ENCODE results near the gene KLHL18. TPM values are rescaled to one million over a fixed set of nuclear protein-coding genes. Genes with fewer than 3 reads are reported as not detected.
A peak's percentile ranks its signal among the peaks of the same experiment; 100 is the strongest.

The KLHL18 gene
- total and polyA plus RNA-seq, 12 donors: 10.6 to 62.1 (median 28.3) TPM

DNA sequence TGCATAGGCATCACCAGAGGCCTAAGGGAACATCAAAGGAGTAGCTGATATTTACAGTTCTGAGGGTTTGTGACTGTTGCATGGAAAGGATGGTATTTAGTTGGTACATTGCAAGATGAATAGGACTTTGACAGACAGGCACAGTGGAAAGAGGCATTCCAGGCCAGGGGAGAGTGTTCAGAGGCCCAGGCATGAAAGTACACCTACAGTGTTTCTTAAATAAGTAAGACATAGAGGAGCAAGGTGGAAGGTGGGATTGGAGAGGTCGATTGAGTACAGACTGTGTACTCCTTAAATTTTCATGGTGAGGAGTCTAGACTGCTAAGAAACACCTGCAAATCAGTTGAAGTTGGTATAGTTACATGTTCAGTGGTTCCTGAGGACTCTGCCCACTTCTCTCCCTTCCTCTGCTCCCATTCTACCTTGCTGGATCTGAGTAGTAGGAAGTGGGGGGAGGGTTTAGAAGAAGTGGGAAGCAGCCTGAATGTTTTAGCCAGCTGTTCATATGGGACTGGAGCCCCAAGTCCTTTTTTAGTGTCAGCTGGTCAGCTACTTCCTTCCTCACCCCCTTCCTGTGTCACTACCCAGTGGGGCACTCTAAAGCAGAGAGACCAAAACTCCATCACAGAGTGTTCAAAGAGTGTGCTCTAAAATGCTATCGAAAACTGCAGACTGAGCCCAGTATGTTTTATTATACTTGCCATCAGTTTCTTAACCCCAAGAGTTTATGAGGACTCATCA lies 14.0 kb downstream of the KLHL18 start:
- TF ChIP-seq, protein P1, sequence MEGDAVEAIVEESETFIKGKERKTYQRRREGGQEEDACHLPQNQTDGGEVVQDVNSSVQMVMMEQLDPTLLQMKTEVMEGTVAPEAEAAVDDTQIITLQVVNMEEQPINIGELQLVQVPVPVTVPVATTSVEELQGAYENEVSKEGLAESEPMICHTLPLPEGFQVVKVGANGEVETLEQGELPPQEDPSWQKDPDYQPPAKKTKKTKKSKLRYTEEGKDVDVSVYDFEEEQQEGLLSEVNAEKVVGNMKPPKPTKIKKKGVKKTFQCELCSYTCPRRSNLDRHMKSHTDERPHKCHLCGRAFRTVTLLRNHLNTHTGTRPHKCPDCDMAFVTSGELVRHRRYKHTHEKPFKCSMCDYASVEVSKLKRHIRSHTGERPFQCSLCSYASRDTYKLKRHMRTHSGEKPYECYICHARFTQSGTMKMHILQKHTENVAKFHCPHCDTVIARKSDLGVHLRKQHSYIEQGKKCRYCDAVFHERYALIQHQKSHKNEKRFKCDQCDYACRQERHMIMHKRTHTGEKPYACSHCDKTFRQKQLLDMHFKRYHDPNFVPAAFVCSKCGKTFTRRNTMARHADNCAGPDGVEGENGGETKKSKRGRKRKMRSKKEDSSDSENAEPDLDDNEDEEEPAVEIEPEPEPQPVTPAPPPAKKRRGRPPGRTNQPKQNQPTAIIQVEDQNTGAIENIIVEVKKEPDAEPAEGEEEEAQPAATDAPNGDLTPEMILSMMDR (IDR thresholded peaks at IDR 0.05): no peak
- no peak for TF ChIP-seq POLR2A (IDR thresholded peaks at IDR 0.05)
- Histone ChIP-seq H3K4me3 (no peak overlapping the region), H3K36me3 (replicated peaks in 1 of 2) (peaks cover 0 to 2% of the 10 kb centered on the region in 2 donors), H3K9me3 (replicated peaks in 1 of 3) (no peaks in the 10 kb centered on the region), H3K27ac (peak overlapping the region in 1 of 5 donors; percentile 7), H3K27me3 (no peaks in the 10 kb centered on the region), H3K4me1 (replicated peaks in 1 of 2) (peaks cover 5 to 27% of the 10 kb centered on the region in 2 donors)
- no peak for DNase-seq
- intact Hi-C loops (cut with DNase I): no loop called here
- WGBS, 4 donors: 79 to 88% (median 85%) methylated on average over 2 of the region's 2 CpGs

DNA sequence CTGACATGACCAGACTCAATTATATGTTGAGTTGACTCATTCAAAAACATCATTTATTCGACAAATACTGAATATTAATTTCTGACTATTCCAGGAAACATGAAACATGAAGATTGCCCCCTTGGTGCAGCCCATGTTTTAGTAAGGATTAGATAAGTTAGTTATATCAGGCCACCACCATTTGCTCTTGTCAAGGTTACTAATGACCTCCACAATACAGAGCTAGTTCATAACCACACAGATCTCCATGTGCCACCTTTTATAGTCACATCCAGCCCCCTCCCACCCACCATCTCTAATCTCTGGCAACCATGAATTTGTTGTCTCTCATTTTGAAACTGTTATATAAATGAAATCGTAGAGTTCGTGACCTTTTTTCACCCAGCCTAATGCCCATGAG lies 15.7 kb downstream of the KLHL18 start:
- no peaks in the 10 kb centered on the region for H3K27me3 ChIP-seq
- TF ChIP-seq, protein P1 (IDR thresholded peaks at IDR 0.05): no peak
- no peak for TF ChIP-seq POLR2A (IDR thresholded peaks at IDR 0.05)
- intact Hi-C loops (cut with DNase I): no loop called here

DNA sequence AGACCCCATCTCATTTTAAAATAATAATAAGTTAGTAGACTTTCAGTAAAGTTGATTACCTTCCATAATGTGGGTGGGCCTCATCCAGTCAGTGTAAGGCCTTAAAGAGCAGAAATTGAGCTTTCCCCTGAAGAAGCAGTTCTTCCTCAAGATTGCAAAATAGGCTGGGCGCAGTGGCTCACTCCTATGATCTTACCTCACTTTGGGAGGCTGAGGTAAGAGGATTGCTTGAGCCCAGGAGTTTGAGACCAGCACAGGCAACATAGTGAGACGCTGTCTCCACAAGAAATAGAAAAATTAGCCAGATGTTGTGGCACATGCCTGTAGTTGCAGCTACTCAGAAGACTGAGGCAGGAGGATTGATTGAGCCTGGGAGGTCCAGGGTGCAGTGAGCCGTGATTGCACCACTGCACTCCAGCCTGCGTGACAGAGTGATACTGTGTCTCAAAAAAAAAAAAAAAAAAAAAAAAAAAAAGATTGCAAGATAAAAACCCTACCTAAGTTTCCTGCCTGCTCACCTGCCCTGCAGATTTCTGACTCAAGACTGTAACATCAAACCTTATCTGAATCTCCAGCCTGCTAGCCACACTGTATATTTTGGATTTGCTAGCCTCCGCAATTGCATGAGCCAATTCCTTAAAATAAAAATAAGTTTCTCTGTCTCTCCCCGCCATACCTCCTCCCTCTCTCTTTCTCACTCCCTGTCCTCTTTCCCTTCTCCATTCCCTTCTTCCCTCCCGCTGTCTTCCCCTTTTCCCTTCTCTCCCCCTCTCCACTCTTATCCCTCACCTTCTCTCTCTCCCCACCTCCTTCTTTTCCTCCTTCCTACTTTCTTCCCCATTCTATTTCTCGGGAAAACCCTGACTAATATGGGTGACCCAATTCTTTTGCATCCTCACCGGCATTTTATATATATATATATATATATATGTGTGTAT lies 16.9 kb downstream of the KLHL18 start:
- peak in 1 of 7 donors; percentile 5 for DNase-seq
- H3K36me3 ChIP-seq (replicated peaks in 1 of 2): peaks cover 0 to 9% of the 10 kb centered on the region in 2 donors
- H3K27ac ChIP-seq: no peak overlapping the region
- no peak overlapping the region for H3K4me3 ChIP-seq
- 83 to 93% (median 90%) methylated on average over 9 of the region's 9 CpGs for WGBS, 4 donors
- intact Hi-C loops (cut with DNase I): no loop called here
- no peaks in the 10 kb centered on the region for H3K9me3 ChIP-seq (replicated peaks in 1 of 3)
- H3K4me1 ChIP-seq (replicated peaks in 1 of 2): peaks cover 0 to 5% of the 10 kb centered on the region in 2 donors
- no peaks in the 10 kb centered on the region for H3K27me3 ChIP-seq
- TF ChIP-seq POLR2A (IDR thresholded peaks at IDR 0.05): no peak
- TF ChIP-seq, protein P1 (IDR thresholded peaks at IDR 0.05): no peak

More for the DNA sequence above, 15.7 kb downstream of the KLHL18 start:
- H3K36me3 ChIP-seq (replicated peaks in 1 of 2): peaks cover 0 to 9% of the 10 kb centered on the region in 2 donors
- no peak for DNase-seq
- peaks cover 2 to 13% of the 10 kb centered on the region in 2 donors for H3K4me1 ChIP-seq (replicated peaks in 1 of 2)
- no peaks in the 10 kb centered on the region for H3K9me3 ChIP-seq (replicated peaks in 1 of 3)
- WGBS, 4 donors: 92 to 96% (median 94%) methylated on average over 3 of the region's 3 CpGs
- H3K4me3 ChIP-seq: no peak overlapping the region
- H3K27ac ChIP-seq: no peak overlapping the region

DNA sequence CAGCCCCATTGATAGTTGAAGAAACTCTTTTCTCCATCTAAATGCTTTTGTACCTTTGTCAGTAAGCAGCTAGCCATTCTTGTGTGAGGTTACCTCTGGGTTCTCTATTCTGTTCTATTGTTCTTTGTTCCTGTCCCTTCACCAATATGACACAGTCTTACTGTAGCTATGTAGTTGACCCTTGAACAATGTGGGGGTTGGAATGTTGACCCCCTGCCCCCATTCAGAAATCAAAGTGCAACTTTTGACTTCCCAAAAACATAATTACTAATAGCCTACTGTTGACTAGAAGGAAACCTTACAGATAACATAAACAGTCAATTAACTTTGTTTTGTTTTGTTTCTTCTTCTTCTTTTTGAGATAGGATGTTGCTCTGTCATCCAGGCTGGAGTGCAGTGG lies 18.7 kb downstream of the KLHL18 start:
- no peak for DNase-seq
- Histone ChIP-seq H3K27ac (no peak overlapping the region), H3K4me1 (replicated peaks in 1 of 2) (peaks cover 0 to 5% of the 10 kb centered on the region in 2 donors), H3K36me3 (replicated peaks in 1 of 2) (peaks cover 0 to 9% of the 10 kb centered on the region in 2 donors), H3K27me3 (no peaks in the 10 kb centered on the region), H3K4me3 (no peak overlapping the region), H3K9me3 (replicated peaks in 1 of 3) (no peaks in the 10 kb centered on the region)
- TF ChIP-seq, protein P1 (IDR thresholded peaks at IDR 0.05): no peak
- TF ChIP-seq POLR2A (IDR thresholded peaks at IDR 0.05): no peak
- intact Hi-C loops (cut with DNase I): no loop called here

All from adrenal gland (tissue), 12 donors.